HG02981 (cell line): ENCODE measurements around the gene BNIP2.
"Not testable (repeated sequence)": the region's sequence is repeated elsewhere in the genome, so short reads cannot be mapped to it uniquely, and the experiment has no call there.

Experiments used
- ATAC-seq: cut with Tn5 transposase; IDR thresholded peaks from one replicate; pipeline ENCODE4 v1.9.1; 2021; ENCODE audit warnings: mild to moderate bottlenecking, moderate library complexity; ENCODE audit not compliant: unreplicated experiment

BNIP2 gene

GRCh38 chr15:59642351-59642750, 46.8 kb downstream of the BNIP2 start:
- ATAC-seq: no peak

GRCh38 chr15:59637507-59637906, 51.6 kb downstream of the BNIP2 start:
- not testable (repeated sequence) for ATAC-seq

- ATAC-seq: no peak
These were observed 52.9 kb downstream of the BNIP2 start for GRCh38 chr15:59636184-59636583.

- no peak for ATAC-seq
These were observed 56.4 kb downstream of the BNIP2 start for GRCh38 chr15:59632714-59633113.

DNA sequence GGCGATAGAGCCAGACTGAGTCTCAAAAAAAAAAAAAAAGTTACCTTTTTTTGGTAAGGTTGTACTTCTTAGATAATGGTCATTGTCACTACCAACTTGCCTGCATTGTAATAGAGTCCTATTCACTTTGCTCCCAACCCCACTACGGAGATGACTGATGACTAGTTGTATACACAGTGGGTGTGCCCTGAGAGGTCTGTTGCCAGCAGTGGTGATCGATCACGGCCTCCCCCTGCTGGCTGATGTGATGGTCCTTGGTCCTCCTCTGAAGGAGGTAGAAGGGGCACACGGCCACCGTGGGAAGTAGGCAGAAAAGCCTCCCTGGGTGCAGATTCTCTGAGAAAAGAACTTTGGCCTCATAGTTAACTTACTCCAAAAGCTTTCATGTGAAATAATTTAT, 66.8 kb downstream of the BNIP2 start:
- ATAC-seq: peak; percentile 84

GRCh38 chr15:59618406-59618805, 70.7 kb downstream of the BNIP2 start:
- no peak for ATAC-seq

- no peak for ATAC-seq
These were observed 72.7 kb downstream of the BNIP2 start for GRCh38 chr15:59616379-59616778.

GRCh38 chr15:59615661-59616060, 73.5 kb downstream of the BNIP2 start:
- ATAC-seq: no peak

DNA sequence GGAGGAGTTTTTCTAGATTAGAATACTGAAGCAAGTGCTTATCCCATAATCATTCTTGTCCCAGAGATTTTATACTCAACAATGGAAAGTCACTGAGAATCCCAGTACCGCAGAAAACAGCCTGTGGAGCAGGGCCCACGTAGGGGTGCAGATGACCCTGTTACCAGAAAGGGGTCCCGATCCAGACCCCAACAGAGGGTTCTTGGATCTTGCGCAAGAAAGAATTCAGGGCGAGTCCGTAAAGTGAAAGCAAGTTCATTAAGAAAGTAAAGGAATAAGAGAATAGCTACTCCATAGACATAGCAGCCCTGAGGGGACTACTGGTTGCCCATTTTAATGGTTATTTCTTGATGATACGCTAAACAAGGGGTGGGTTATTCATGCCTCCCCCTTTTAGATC, 75.0 kb downstream of the BNIP2 start:
- ATAC-seq: no peak

GRCh38 chr15:59611276-59612260, 77.6 kb downstream of the BNIP2 start, which contains the start of gene GCNT3:
Gene GCNT3, plus strand, starts transcription at chr15:59611783. Its CDS starts 6,456 bp downstream, at chr15:59618239.
- no peak for ATAC-seq

GRCh38 chr15:59609730-59610712, 79.1 kb downstream of the BNIP2 start:
- no peak for ATAC-seq
